CD4-positive, CD25-positive, alpha-beta regulatory T cell (primary cell): ENCODE results near the gene AGBL3. TPM values are rescaled to one million over a fixed set of nuclear protein-coding genes. Genes with fewer than 3 reads are reported as not detected.
"Not testable (repeated sequence)": the region's sequence is repeated elsewhere in the genome, so short reads cannot be mapped to it uniquely, and the experiment has no call there.

Experiments
- ATAC-seq, 2 donors: fragments of 150-1000 bp; cut with Tn5 transposase; one replicate each; pipeline ENCODE4 v1.10.0; 2021; ENCODE audit warnings: low read depth in 2 of 2, moderate number of reproducible peaks in 2 of 2, moderate library complexity in 1 of 2
- DNase-seq, 3 donors: peaks; one replicate each; pipeline versions ENCODE4 v3.0.0 to v3.0.0-alpha.2; 2012 to 2022; ENCODE audit warnings: mixed read lengths in 1 of 3
- H3K27ac ChIP-seq: one replicate; pipeline ENCODE4 v1.7.0; 2013; ENCODE audit warnings: mild to moderate bottlenecking, low read length; ENCODE audit not compliant: insufficient read depth, poor library complexity, severe bottlenecking
- H3K27me3 ChIP-seq: one replicate; pipeline ENCODE4 v1.7.0; 2013; ENCODE audit warnings: low read length; ENCODE audit not compliant: control insufficient read depth, insufficient read depth
- H3K36me3 ChIP-seq: one replicate; pipeline ENCODE4 v1.7.0; 2013; ENCODE audit warnings: mild to moderate bottlenecking, low read length, moderate library complexity; ENCODE audit not compliant: control insufficient read depth, insufficient read depth
- H3K4me1 ChIP-seq: 2 replicates; pipeline ENCODE4 v1.7.0; 2013; ENCODE audit warnings: mild to moderate bottlenecking, low read length; ENCODE audit not compliant: insufficient read depth, control insufficient read depth, poor library complexity, severe bottlenecking
- H3K4me3 ChIP-seq: one replicate; pipeline ENCODE4 v1.7.0; 2013; ENCODE audit warnings: low read depth, mild to moderate bottlenecking, low read length, moderate library complexity
- H3K9me3 ChIP-seq, 2 experiments: 1 replicate in 1 of 2; 2 replicates in 1 of 2; pipeline ENCODE4 v1.7.0; 2013; ENCODE audit warnings: low read length in 2 of 2, mild to moderate bottlenecking in 1 of 2, moderate library complexity in 1 of 2; ENCODE audit not compliant: control insufficient read depth in 2 of 2
- H3K27ac Mint-ChIP-seq, 3 donors: one replicate each; pipeline ENCODE4 v1.8.0; 2020 to 2022; ENCODE audit warnings: mild to moderate bottlenecking in 3 of 3, mixed read lengths in 3 of 3, moderate library complexity in 2 of 3
- H3K27me3 Mint-ChIP-seq: one replicate; pipeline ENCODE4 v1.8.0; 2022; ENCODE audit warnings: mild to moderate bottlenecking, mixed read lengths
- H3K36me3 Mint-ChIP-seq: one replicate; pipeline ENCODE4 v1.8.0; 2020; ENCODE audit warnings: mixed read lengths
- H3K4me1 Mint-ChIP-seq, 4 donors: one replicate each; pipeline ENCODE4 v1.8.0; 2020 to 2022; ENCODE audit warnings: mixed read lengths in 4 of 4, mild to moderate bottlenecking in 1 of 4
- H3K4me3 Mint-ChIP-seq, 4 donors: one replicate each; pipeline ENCODE4 v1.8.0; 2020 to 2022; ENCODE audit warnings: mild to moderate bottlenecking in 4 of 4, mixed read lengths in 4 of 4, moderate library complexity in 3 of 4
- H3K9me3 Mint-ChIP-seq, 7 donors: one replicate each; pipeline ENCODE4 v1.8.0; 2020 to 2022; ENCODE audit warnings: mixed read lengths in 7 of 7, mild to moderate bottlenecking in 3 of 7, moderate library complexity in 2 of 7
- polyA plus RNA-seq, 4 donors: library from polyadenylated mRNA; unstranded; fragments of 300-500 nt; fragmentation: Illumina TruSeq; gene quantifications; one replicate each; pipeline ENCODE4 v1.2.3, GENCODE V29; 2021
- total RNA-seq: library from RNA; stranded (reverse); gene quantifications from one replicate; pipeline ENCODE4 v1.2.3, GENCODE V29; 2022

The AGBL3 gene
- total and polyA plus RNA-seq, 5 donors from 2014 or later = 0.37 to 1.0 (median 0.80) TPM; not detected in 1

DNA sequence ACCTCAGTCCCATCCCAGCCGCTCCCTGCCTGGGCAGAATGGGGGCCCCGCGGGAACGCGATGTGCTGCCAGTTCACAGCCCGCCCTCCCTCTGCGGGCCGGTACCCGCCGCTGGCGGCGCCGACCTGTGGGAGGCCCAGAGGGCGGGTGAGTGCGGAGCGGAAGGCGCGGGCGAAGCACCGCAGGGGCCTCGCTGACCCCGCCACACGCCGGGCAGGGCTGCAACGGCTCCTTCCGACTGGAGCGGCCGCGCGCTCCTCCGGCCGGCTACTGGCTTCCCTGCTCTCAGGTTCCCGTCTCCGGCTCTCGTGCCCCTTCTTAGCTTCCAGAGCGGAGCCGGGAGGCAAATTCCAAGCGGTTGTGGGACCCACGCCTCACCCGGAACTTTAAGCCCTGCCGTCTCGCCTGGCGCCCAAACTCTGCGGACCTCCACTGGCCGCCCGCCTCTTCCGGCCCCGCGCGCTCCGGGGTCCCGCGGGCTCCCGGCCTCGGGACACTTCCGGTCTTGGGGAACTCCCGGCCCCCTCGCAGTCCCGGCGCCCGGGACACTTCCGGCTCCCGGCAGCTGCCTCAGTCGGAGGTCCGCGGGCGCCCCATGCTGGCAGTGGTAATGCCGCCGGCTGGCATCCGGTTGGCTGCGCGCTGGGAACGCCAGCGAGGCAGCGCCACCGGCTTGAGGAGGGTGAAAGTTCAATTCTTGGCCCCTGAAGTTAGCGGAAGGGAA lies 184.1 kb downstream of the AGBL3 start, which contains the start of gene CYREN:
Gene CYREN, minus strand, starts transcription at position 434 of the 724 bp plus-strand sequence. CDS start 1,785 bp downstream, outside the sequence.
- ATAC-seq = peak; percentile 74 to 79
- H3K27me3 ChIP-seq = no peaks in the 10 kb centered on the region
- Mint-ChIP-seq H3K4me1 (peaks cover 20 to 47% (median 34%) of the 10 kb centered on the region in 4 donors), H3K27ac (peak within 1 kb of the TSS; percentile 89 to 97 (median 97)), H3K27me3 (no peaks in the 10 kb centered on the region), H3K9me3 (no peaks in the 10 kb centered on the region), H3K36me3 (peaks cover 24% of the 10 kb centered on the region), H3K4me3 (peak within 1 kb of the TSS; percentile 86 to 96 (median 89))
- H3K9me3 ChIP-seq = no peaks in the 10 kb centered on the region
- peaks cover 25% of the 10 kb centered on the region for H3K4me1 ChIP-seq
- peaks cover 19% of the 10 kb centered on the region for H3K36me3 ChIP-seq
- peak; percentile 79 to 93 (median 84) for DNase-seq
- H3K27ac ChIP-seq = peak within 1 kb of the TSS; percentile 94
- peak within 1 kb of the TSS; percentile 70 for H3K4me3 ChIP-seq

DNA sequence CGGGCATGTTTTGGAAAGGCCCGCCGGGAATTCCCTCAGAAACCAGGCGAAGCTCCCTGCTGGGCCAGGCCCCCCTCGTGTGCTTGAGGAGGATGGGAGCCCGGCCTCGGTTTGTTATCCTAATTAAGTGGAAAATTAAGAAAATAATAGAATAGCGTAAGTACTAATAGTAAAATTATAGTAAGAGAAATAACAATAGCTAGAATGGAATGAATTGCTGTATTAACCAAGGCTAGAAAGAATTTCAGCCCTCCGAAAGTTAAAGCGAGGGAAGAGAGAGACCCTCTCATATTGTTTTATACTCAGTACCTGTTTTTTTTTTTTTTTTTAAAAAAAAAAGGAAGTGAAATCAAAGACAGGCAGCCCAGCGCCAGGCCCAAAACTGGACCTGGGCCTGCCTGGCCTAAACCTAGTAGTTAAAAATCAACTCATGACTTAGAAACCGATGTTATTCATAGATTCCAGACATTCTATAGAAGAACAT lies 184.7 kb downstream of the AGBL3 start:
- H3K4me1 ChIP-seq = peaks cover 25% of the 10 kb centered on the region
- H3K9me3 Mint-ChIP-seq, DNase-seq, H3K27me3 Mint-ChIP-seq, H3K27me3 ChIP-seq, ATAC-seq, H3K9me3 ChIP-seq: not testable (repeated sequence)
- H3K36me3 ChIP-seq = peaks cover 16% of the 10 kb centered on the region
- H3K4me3 ChIP-seq = peak overlapping the region; percentile 67
- H3K36me3 Mint-ChIP-seq = peaks cover 18% of the 10 kb centered on the region
- H3K4me3 Mint-ChIP-seq = peak overlapping the region; percentile 85 to 96 (median 86)
- H3K27ac ChIP-seq = peak overlapping the region; percentile 94
- peak overlapping the region; percentile 89 to 95 (median 94) for H3K27ac Mint-ChIP-seq
- H3K4me1 Mint-ChIP-seq = peaks cover 20 to 43% (median 30%) of the 10 kb centered on the region in 4 donors

DNA sequence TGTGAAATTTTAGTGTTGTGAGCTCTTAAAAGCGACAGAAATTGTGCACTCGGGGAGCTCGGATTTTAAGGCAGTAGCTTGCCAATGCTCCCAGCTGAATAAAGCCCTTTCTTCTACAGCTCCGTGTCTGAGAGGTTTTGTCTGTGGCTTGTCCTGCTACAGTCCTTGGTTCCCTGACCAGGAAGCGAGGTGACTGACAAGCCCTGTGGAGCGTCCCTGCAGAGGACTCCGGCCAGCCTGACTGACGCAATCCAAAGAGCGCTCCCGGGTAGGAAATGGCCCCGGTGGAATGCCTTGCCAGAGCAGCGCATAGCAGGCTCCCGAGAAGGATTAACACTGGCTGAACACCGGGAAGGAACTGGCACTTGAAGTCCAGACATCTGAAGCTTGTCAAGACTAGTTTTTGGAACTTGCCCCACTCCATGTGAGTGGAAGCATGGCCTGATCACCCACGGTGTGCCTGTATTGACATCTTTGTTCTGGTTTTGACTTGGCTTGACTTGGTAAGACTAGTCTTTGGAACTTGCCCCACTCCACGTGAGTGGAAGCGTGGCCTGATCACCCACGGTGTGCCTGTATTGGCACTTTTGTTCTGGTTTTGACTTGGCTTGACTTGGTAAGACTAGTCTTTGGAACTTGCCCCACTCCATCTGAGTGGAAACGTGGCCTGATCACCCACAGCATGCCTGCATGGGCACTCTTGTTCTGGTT lies 185.4 kb downstream of the AGBL3 start:
- ATAC-seq, H3K4me3 ChIP-seq, H3K9me3 ChIP-seq, H3K9me3 Mint-ChIP-seq, H3K27me3 ChIP-seq, DNase-seq, H3K27me3 Mint-ChIP-seq, H3K27ac ChIP-seq: not testable (repeated sequence)
- H3K36me3 Mint-ChIP-seq = peaks cover 12% of the 10 kb centered on the region
- peak overlapping the region; percentile 61 to 96 (median 86) for H3K4me3 Mint-ChIP-seq
- Histone ChIP-seq H3K36me3 (peaks cover 10% of the 10 kb centered on the region), H3K4me1 (peaks cover 25% of the 10 kb centered on the region)
- H3K27ac Mint-ChIP-seq = peak overlapping the region; percentile 55 to 92 (median 89)
- H3K4me1 Mint-ChIP-seq = peaks cover 20 to 39% (median 26%) of the 10 kb centered on the region in 4 donors

DNA sequence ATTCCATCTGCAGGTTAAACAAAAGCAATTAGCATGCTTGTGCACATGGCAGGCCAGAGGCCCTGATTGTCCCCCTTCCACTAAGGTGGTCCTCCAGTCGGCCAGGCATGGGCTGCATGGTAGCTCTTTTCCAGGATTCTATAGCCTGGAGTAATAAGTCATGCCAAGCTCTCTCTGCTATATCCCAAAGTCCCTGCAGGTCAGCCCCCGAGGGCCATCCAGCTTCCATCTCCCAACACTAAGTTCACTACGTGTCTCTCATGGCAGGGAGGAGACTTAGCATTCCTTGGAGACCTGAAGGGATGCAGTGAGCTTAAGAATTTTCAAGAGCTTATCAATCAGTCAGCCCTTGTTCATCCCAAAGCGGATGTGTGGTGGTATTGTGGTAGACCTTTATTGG lies 187.6 kb downstream of the AGBL3 start:
- peaks cover 8 to 18% (median 14%) of the 10 kb centered on the region in 4 donors for H3K4me1 Mint-ChIP-seq
- H3K27me3 ChIP-seq, H3K27me3 Mint-ChIP-seq, H3K36me3 ChIP-seq, ATAC-seq, H3K36me3 Mint-ChIP-seq, H3K4me3 ChIP-seq, DNase-seq, H3K4me3 Mint-ChIP-seq, H3K27ac ChIP-seq, H3K9me3 ChIP-seq, H3K9me3 Mint-ChIP-seq: not testable (repeated sequence)
- peaks cover 17% of the 10 kb centered on the region for H3K4me1 ChIP-seq
- peak overlapping the region in 1 of 3 donors; percentile 48 for H3K27ac Mint-ChIP-seq

DNA sequence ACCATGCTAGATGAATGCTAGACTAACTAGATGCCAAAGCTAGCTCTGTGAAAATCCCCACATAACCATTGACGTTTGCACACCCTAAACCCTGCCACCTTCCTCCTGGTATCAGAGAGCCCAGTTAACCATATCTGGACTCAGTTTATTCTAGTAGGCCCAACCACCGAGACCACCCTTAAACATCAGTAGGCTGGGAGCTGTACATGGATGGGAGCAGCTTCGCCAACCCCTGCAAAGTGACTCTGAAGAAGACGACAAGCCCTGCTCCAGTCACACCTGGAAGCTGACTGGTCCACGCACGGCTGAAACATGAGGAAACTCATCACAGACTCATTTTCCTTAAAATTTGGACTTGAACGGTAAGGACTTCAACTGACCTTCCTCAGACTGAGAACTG lies 188.6 kb downstream of the AGBL3 start:
- peaks cover 0 to 7% (median 4%) of the 10 kb centered on the region in 4 donors for H3K4me1 Mint-ChIP-seq
- no peak for ATAC-seq
- peaks cover 7% of the 10 kb centered on the region for H3K4me1 ChIP-seq
- no peak overlapping the region for H3K4me3 ChIP-seq
- H3K27me3 Mint-ChIP-seq = no peaks in the 10 kb centered on the region
- H3K36me3 Mint-ChIP-seq = peaks cover under 1% of the 10 kb centered on the region
- H3K36me3 ChIP-seq = no peaks in the 10 kb centered on the region
- H3K9me3 Mint-ChIP-seq = peaks cover 0 to 8% (median 3%) of the 10 kb centered on the region in 7 donors
- H3K27ac ChIP-seq = no peak overlapping the region
- no peak overlapping the region for H3K27ac Mint-ChIP-seq
- no peak overlapping the region for H3K4me3 Mint-ChIP-seq
- no peak for DNase-seq
- H3K27me3 ChIP-seq = no peaks in the 10 kb centered on the region
- peaks cover 2 to 11% of the 10 kb centered on the region in 2 experiments for H3K9me3 ChIP-seq

DNA sequence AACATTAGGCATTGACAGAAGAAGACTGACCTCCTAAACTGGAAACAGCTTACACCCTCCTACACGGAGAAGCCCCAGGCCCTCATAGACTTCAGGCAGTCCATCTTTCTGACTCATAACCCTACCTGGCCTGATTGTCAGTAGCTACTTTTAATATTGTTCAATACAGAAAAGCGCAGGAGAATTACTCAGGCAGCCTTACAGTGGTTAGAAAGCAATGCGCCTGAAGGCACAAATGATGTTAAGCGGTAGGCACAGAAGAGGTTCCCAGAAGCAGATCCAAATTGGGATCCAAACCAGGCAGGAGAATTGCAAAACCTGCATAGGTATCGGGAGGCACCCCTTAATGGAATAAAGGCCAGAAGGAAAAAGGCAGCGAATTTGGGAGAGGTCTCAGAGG lies 189.6 kb downstream of the AGBL3 start:
- Histone ChIP-seq H3K4me3 (no peak overlapping the region), H3K27ac (no peak overlapping the region), H3K4me1 (peaks cover 3% of the 10 kb centered on the region), H3K9me3 (peaks cover 12 to 21% of the 10 kb centered on the region in 2 experiments), H3K36me3 (no peaks in the 10 kb centered on the region), H3K27me3 (no peaks in the 10 kb centered on the region)
- peaks cover 3% of the 10 kb centered on the region for H3K36me3 Mint-ChIP-seq
- peaks cover 3 to 18% (median 5%) of the 10 kb centered on the region in 7 donors for H3K9me3 Mint-ChIP-seq
- H3K4me1 Mint-ChIP-seq = peaks cover 0 to 5% (median 2%) of the 10 kb centered on the region in 4 donors
- DNase-seq = no peak
- no peak for ATAC-seq
- H3K27me3 Mint-ChIP-seq = no peaks in the 10 kb centered on the region
- H3K27ac Mint-ChIP-seq = no peak overlapping the region
- H3K4me3 Mint-ChIP-seq = peak overlapping the region in 1 of 4 donors; percentile 78

DNA sequence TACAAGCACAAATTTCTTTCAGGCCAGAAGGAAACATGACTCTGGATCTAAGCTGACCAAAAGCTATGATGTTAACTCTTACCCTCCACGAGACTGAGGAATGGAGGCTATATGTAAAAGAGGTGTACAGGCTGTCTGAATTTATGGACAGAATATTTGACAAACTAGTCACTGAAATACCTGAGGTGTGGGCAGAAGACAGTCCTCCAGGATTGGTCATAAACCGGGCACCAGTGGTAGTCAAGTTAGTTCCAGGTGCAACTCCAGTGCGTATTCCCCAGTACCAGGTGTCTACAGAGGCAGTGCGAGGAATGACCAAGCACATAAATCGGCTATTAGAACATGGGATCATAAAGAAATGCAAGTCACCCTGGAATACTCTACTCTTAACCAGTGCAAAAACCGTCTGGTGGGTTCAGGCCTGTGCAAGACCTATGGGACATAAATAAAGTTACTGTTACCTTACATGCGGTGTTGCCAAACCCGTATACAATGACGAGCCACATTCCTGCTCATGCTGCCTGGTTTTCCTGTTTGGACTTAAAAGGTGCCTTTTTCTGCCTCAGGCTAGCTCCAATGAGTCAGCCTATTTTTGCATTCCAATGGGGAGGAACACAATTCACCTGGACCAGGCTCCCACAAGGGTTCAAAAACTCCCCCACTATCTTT lies 190.9 kb downstream of the AGBL3 start:
- Histone ChIP-seq H3K4me1 (no peaks in the 10 kb centered on the region), H3K9me3 (peaks cover 21 to 33% of the 10 kb centered on the region in 2 experiments), H3K27me3 (no peaks in the 10 kb centered on the region), H3K4me3 (no peak overlapping the region), H3K27ac (no peak overlapping the region), H3K36me3 (no peaks in the 10 kb centered on the region)
- H3K36me3 Mint-ChIP-seq = peaks cover 11% of the 10 kb centered on the region
- no peak for DNase-seq
- H3K9me3 Mint-ChIP-seq = peaks cover 3 to 28% (median 5%) of the 10 kb centered on the region in 7 donors
- no peak overlapping the region for H3K4me3 Mint-ChIP-seq
- ATAC-seq = no peak
- H3K27ac Mint-ChIP-seq = peak overlapping the region in 1 of 3 donors; percentile 60
- H3K27me3 Mint-ChIP-seq = no peaks in the 10 kb centered on the region
- H3K4me1 Mint-ChIP-seq = no peaks in the 10 kb centered on the region
